ENCODE data around the gene DHX16. TPM values are rescaled to one million over a fixed set of nuclear protein-coding genes. Genes with fewer than 3 reads are reported as not detected.

Gene DHX16
- total RNA-seq, 1 donor from 2014 or later = 50.4 TPM

DNA sequence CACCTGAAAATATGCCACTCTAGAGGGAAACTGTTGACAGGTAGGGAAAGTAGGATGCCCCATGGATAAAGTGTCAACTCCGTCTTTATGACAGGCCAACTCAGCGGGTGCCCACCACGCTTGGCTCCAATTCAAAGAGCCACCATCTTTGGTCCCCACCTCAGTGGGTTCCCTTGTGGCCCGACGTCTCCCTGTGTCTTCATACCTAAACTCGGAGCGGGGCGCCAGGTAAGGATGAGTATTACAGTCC, 44.0 kb upstream of the DHX16 start:
- Mint-ChIP-seq H3K27me3 (no peaks in the 10 kb centered on the region), H3K9me3 (no peaks in the 10 kb centered on the region), H3K4me3 (peak overlapping the region; percentile 99), H3K36me3 (ENCODE audit: low read depth) (peaks cover 51% of the 10 kb centered on the region), H3K27ac (peak overlapping the region; percentile 99), H3K4me1 (peaks cover 57% of the 10 kb centered on the region)
- TF ChIP-seq CTCF (IDR thresholded peaks at IDR 0.05) = no peak
- CTCF ChIA-PET = interaction anchor here (0.7 to 3.1 kb wide), 6 partner anchors 14 to 175 kb away, joined by 3 to 22 read pairs (median 6); no protein-coding TSS in a partner anchor
- intact Hi-C loops (cut with micrococcal nuclease) = loop anchor here (1.0 kb wide), 4 partner anchors 30 to 161 kb away; partner anchors contain the start of genes GNL1, MRPS18B and PPP1R10
- ATAC-seq (ENCODE audit: low read depth) = no peak
- no peak for DNase-seq
- POLR2A ChIA-PET = interaction anchor here (0.6 to 22.6 kb wide), 25 partner anchors 11 to 977 kb away, joined by 3 to 697 read pairs (median 5); partner anchors contain the start of genes ABCF1, DHX16, GNL1 and GTF2H4

- intact Hi-C loops (cut with micrococcal nuclease) = no loop called here
- CTCF ChIA-PET = interaction anchor here (1.0 kb wide), 1 partner anchor 35 kb away, joined by 4 read pairs; no protein-coding TSS in a partner anchor
- Mint-ChIP-seq H3K27ac (no peak overlapping the region), H3K36me3 (ENCODE audit: low read depth) (peaks cover 57% of the 10 kb centered on the region), H3K9me3 (no peaks in the 10 kb centered on the region), H3K4me1 (peaks cover 43% of the 10 kb centered on the region), H3K27me3 (no peaks in the 10 kb centered on the region), H3K4me3 (no peak overlapping the region)
- no peak for ATAC-seq (ENCODE audit: low read depth)
- no peak for TF ChIP-seq CTCF (IDR thresholded peaks at IDR 0.05)
- POLR2A ChIA-PET = interaction anchor here (1.7 to 22.6 kb wide), 2 partner anchors 18 to 36 kb away, joined by 5 to 697 read pairs; partner anchors contain the start of gene DHX16
- no peak for DNase-seq
These were observed 41.5 kb upstream of the DHX16 start for GRCh38 chr6:30714263-30714662.

GRCh38 chr6:30712441-30712945, 39.7 kb upstream of the DHX16 start:
- H3K4me3 Mint-ChIP-seq = no peak overlapping the region
- H3K36me3 Mint-ChIP-seq (ENCODE audit: low read depth) = peaks cover 66% of the 10 kb centered on the region
- no peak overlapping the region for H3K27ac Mint-ChIP-seq
- DNase-seq (no peak), ATAC-seq (ENCODE audit: low read depth) (no peak)
- no peaks in the 10 kb centered on the region for H3K27me3 Mint-ChIP-seq
- peaks cover 33% of the 10 kb centered on the region for H3K4me1 Mint-ChIP-seq
- POLR2A ChIA-PET = interaction anchor here (0.7 to 22.6 kb wide), 3 partner anchors 14 to 34 kb away, joined by 3 to 697 read pairs (median 4); partner anchors contain the start of gene DHX16
- CTCF ChIA-PET = interaction anchor here (1.3 to 1.9 kb wide), 4 partner anchors 10 to 33 kb away, joined by 3 to 8 read pairs (median 5); no protein-coding TSS in a partner anchor
- intact Hi-C loops (cut with micrococcal nuclease) = no loop called here
- H3K9me3 Mint-ChIP-seq = no peaks in the 10 kb centered on the region
- no peak for TF ChIP-seq CTCF (IDR thresholded peaks at IDR 0.05)

GRCh38 chr6:30711758-30712380, 39.1 kb upstream of the DHX16 start:
- Mint-ChIP-seq H3K27me3 (no peaks in the 10 kb centered on the region), H3K9me3 (no peaks in the 10 kb centered on the region), H3K4me1 (peaks cover 27% of the 10 kb centered on the region), H3K36me3 (ENCODE audit: low read depth) (peaks cover 66% of the 10 kb centered on the region), H3K27ac (no peak overlapping the region), H3K4me3 (no peak overlapping the region)
- ATAC-seq (ENCODE audit: low read depth) (no peak), DNase-seq (no peak)
- ChIA-PET CTCF (interaction anchor here (1.8 to 1.9 kb wide), 2 partner anchors 11 to 33 kb away, joined by 5 to 8 read pairs; no protein-coding TSS in a partner anchor), POLR2A (interaction anchor here (0.7 to 22.6 kb wide), 3 partner anchors 13 to 33 kb away, joined by 3 to 697 read pairs (median 4); partner anchors contain the start of gene DHX16)
- no peak for TF ChIP-seq CTCF (IDR thresholded peaks at IDR 0.05)
- intact Hi-C loops (cut with micrococcal nuclease) = no loop called here

DNA sequence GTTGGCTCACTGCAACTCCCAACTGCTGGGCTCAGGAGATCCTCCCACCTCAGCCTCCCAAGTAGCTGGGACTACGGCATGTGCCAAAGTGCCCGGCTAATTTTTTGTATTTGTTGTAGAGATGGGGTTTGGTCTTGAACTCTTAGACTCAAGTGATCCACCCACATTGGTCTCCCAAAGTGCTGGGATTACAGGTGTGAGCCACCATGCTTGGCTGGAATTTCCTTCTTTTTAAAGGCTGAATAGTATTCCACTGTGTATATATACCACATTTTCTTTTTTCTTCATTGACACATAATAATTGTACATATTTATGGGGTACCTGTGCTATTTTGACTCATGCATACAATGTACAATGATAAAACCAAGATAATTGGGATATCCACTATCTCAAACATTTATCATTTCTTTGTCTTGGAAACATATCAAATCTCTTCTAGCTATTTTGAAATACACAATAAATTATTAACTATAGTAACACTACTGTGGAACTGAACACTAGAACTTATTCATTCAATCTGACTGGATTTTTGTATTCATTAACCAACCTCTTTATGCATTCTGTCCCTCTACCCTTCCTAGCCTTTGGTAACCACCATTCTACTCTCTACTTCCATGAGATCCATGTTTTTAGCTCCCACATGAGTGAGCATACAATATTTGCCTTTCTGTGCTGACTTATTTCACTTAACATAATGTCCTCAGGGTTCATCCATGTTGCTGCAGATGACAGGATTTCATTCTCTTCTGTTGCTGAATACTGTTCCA, 36.5 kb upstream of the DHX16 start:
- H3K27me3 Mint-ChIP-seq = no peaks in the 10 kb centered on the region
- ChIA-PET CTCF (no interaction called here), POLR2A (no interaction called here)
- ATAC-seq (ENCODE audit: low read depth) = no peak
- no peak overlapping the region for H3K27ac Mint-ChIP-seq
- intact Hi-C loops (cut with micrococcal nuclease) = no loop called here
- no peak for DNase-seq
- no peaks in the 10 kb centered on the region for H3K9me3 Mint-ChIP-seq
- H3K4me3 Mint-ChIP-seq = no peak overlapping the region
- H3K4me1 Mint-ChIP-seq = peaks cover 7% of the 10 kb centered on the region
- TF ChIP-seq CTCF (IDR thresholded peaks at IDR 0.05) = no peak
- peaks cover 78% of the 10 kb centered on the region for H3K36me3 Mint-ChIP-seq (ENCODE audit: low read depth)
